Activated CD4-positive, CD25-positive, alpha-beta regulatory T cell treated with anti-CD3 and anti-CD28 coated beads, Interleukin-2, amount 50 U/mL, for 16 hours (primary cell): ENCODE measurements around the gene NUP133.
"Not testable (repeated sequence)": the region's sequence is repeated elsewhere in the genome, so short reads cannot be mapped to it uniquely, and the experiment has no call there.

Source experiments
- DNase-seq: peaks from one replicate; pipeline ENCODE4 v3.0.0-alpha.2; 2020; ENCODE audit warnings: low read depth, low spot score

Gene NUP133

DNA sequence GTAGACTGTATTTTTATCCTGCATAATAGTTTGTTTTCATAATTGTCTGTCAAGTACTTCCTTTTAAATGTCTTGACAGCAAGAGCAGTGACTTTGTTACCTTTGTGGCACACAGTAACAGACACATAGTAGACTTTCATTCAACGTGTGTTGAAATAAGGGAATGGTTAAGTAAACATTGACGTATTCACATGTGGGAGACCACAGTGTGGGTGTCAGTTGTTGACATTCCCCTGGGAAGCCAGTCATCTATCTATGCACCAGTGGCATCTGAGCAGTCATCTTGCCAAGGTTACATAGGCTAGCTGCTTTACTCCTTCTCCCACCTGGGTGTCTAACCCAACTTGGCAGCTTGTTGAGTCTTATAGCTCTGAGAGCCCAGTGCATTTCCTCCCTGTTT is 1.4 kb upstream of the NUP133 start:
- DNase-seq: no peak

DNA sequence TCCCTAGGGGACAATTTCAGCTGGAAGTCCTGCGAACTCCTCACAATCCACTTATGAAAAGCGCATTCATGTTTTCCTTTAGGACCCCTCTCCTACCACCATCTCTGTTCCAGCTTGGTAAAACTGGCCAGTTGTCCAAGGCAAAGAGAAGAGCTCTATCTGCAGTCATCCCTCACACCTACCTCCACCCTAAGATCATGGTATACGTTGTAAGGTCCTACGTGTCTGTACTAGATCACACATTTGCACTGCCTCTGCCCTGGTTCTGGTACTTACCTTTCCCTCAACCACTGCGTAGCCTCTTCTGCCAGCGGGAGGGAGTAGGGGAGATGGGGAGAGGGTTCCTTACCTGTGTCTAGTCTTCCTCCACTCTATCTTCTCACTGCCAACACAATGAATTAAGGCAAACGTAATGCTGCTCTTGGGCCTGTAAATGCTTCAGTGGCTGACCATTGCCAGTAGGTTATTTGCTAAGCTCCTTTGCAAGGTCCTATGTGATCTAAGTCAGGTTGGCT is 739 bp upstream of the NUP133 start:
- DNase-seq: no peak

- DNase-seq: no peak
Measured at GRCh38 chr1:229507502-229507901, 639 bp downstream of the NUP133 start.

GRCh38 chr1:229506633-229507032 is 1.5 kb downstream of the NUP133 start:
- DNase-seq: no peak

- no peak for DNase-seq
Measured at GRCh38 chr1:229495782-229496181, 12.4 kb downstream of the NUP133 start.

DNA sequence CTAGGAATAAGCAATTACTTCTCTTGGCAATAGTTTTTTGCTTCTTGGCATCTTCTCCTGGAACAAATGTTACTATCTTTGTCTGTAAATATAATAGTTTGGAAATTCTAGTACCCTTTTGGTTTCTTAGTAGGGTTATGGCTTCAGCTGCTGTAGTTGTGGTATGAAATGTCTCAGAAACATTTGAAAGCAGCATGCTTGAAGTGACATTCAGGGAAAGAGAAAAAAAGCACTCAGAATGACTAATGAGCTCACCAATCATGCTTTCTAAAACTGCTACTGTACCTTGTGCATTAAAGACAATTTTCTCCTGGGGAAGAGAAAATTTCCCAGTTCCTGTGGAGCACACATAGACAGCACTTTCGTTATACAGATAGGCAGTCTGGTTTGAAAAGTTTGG is 21.0 kb downstream of the NUP133 start:
- no peak for DNase-seq

DNA sequence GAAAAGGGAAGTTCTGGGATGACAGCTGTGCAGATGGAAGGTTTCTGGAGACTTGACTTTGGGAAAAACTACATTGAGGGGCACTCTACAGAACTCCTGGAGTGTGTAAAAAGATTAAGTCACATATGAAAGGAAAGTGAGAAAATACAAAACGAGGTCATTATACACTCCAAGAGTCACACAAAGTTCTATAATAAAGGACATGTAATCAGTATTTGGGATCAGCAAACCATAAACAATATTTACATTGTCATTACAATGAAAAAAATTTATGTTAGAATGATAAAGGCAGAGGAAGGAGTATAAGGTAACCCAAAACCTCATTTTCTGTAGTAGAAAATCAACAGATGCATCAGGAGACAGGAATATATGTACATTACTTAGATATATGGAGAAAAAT is 22.8 kb downstream of the NUP133 start:
- no peak for DNase-seq

GRCh38 chr1:229482511-229482910 is 25.6 kb downstream of the NUP133 start:
- DNase-seq: no peak

- no peak for DNase-seq
Measured at GRCh38 chr1:229480495-229480894, 27.6 kb downstream of the NUP133 start.

GRCh38 chr1:229479660-229480399 is 28.3 kb downstream of the NUP133 start:
- DNase-seq: no peak

- DNase-seq: no peak
Measured at GRCh38 chr1:229478852-229479251, 29.3 kb downstream of the NUP133 start.

GRCh38 chr1:229475859-229476258 is 32.3 kb downstream of the NUP133 start:
- DNase-seq: not testable (repeated sequence)

DNA sequence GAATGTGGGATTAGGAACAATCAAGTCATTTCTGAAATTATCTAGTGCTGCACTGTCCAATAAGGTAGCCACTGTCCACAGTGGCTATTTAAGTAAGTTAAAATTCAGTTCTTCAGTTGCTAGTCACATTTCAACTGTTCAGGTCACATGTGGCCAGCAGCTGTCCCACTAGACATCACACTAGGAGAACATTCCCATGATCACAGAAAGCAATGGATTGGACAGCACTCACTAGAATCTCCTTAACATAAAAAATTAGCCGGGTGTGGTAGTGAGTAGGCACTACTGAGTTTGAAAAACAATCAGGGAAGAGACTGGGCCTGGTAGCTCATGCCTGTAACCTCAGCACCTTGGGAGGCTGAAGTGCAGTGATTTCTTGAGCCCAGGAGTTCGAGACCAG is 33.6 kb downstream of the NUP133 start:
- DNase-seq: no peak

GRCh38 chr1:229471175-229471574 is 37.0 kb downstream of the NUP133 start:
- no peak for DNase-seq

DNA sequence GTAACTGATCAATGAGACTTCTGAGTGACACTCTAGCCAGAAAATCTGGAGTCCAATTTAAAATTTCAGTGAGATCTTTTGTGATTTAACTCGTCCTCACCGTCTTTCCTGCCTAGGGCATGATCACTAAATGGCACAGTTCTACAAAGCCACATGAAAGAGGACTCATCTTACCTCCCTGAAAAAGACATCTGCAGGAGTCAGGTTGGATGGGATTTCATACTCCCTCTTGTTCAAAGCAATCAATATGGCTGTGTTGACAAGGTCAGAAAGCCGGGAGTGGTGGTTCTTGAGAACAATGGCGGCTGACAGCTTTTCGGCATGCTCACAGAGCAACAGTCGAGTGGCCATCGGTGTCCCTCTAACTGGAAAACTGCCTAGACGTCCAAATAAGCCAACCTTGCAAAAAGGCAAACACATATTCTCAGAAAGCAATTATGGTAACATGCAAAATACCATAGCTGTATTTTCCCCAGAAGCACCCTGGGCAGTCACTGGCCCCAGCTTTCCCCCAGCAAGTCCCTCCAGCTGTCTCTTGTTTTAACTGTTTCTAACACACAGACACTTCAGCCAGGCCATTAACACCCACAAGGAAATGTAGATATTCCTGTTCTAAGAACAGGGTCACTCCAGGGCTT is 37.6 kb downstream of the NUP133 start:
- no peak for DNase-seq

GRCh38 chr1:229466887-229467286 is 41.3 kb downstream of the NUP133 start:
- no peak for DNase-seq

GRCh38 chr1:229464672-229465071 is 43.5 kb downstream of the NUP133 start:
- no peak for DNase-seq

DNA sequence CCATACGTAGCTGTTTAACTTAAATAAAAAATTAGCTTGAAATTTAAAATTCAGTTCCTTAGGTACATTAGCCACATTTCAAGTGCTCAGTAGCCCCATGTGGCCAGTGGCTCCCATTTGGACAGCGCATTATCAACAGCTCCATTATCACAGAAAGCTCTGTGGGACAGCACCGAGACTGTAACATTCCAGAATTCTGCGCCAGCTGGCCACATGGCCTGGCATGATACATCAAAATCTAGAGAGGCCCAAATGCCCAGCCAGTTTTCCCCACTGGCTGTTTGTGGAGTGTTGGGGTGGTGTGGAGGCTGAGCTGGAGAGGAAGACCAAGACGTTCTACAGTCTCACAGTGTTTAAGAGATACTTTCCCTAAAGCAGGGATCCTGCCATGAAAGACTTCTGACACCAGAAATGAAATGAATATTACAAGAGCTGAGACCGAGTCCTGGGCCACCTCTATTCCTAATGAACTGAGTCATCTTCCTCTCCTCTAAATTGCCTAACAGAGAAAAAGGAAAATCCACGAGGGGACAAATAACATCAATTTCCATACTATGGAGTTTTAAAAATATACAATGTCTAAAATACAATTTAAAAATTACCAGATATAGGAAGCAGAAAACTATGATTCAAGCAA is 47.0 kb downstream of the NUP133 start:
- no peak for DNase-seq

DNA sequence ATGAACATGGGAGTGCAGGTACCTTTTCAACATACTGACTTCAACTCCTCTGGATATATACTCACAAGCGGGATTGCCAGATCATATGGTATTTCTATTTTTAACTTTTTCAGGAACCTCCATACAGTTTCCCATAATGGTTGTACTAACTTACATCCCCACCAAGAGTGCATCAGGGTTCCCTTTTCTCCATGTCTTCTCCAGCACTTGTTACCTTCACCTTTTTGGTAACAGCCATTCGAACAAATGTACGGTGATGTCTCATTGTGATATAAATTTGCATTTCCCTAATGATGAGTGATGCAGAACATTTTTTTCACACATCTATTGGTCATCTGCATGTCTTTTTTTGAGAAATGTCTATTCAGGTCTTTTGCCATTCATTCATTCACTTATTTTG is 48.3 kb downstream of the NUP133 start:
- DNase-seq: no peak

DNA sequence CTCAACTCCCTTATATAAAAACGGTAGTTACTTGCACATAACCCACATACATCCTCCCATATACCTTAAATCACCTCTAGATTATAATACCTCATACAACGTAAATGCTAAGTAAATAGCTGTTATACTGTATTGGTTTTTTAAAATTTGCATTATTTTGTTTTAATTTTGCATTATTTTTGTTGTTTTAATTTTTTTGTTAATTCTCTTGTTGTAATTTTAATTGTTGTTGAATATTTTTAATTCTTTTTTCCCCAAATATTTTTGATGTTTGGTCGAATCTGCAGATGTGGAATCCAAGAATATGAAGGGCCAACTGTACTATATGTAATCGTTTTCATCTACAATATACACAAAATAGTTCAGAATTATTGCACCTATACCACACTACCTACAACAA is 50.7 kb downstream of the NUP133 start:
- no peak for DNase-seq

GRCh38 chr1:229456016-229456415 is 52.1 kb downstream of the NUP133 start:
- no peak for DNase-seq

GRCh38 chr1:229454056-229454455 is 54.1 kb downstream of the NUP133 start:
- DNase-seq: no peak
